Ectodermal cell (in vitro differentiated cells): ENCODE results near the gene RIOK3.
"Not testable (repeated sequence)": the region's sequence is repeated elsewhere in the genome, so short reads cannot be mapped to it uniquely, and the experiment has no call there.

ENCODE experiments used
- H3K27ac ChIP-seq: 2 replicates; pipeline ENCODE4 v1.7.0; 2013; ENCODE audit warnings: mild to moderate bottlenecking, low read depth, low read length; ENCODE audit not compliant: insufficient read depth, poor library complexity, severe bottlenecking
- H3K27me3 ChIP-seq: 2 replicates; pipeline ENCODE4 v1.7.0; 2013; ENCODE audit warnings: mild to moderate bottlenecking, low read length; ENCODE audit not compliant: insufficient read depth, control insufficient read depth, poor library complexity, severe bottlenecking
- H3K36me3 ChIP-seq: one replicate; pipeline ENCODE4 v1.7.0; 2013; ENCODE audit warnings: low read length; ENCODE audit not compliant: control insufficient read depth, insufficient read depth
- H3K4me1 ChIP-seq: one replicate; pipeline ENCODE4 v1.7.0; 2013; ENCODE audit warnings: low read length; ENCODE audit not compliant: control insufficient read depth, insufficient read depth
- H3K4me3 ChIP-seq: 2 replicates; pipeline ENCODE4 v1.7.0; 2013; ENCODE audit warnings: low read depth, low read length, control low read depth; ENCODE audit not compliant: insufficient read depth
- H3K9me3 ChIP-seq: 2 replicates; pipeline ENCODE4 v1.7.0; 2013; ENCODE audit warnings: mild to moderate bottlenecking, low read length, moderate library complexity; ENCODE audit not compliant: control insufficient read depth
- WGBS, 2 experiments: methylation state at CpG; one replicate each; pipeline ENCODE4 v1.1.7; 2013; ENCODE audit warnings: missing lambda C conversion rate in 2 of 2; 5-methylcytosine and 5-hydroxymethylcytosine counted together

The RIOK3 gene

GRCh38 chr18:23468753-23469459, 15.8 kb downstream of the RIOK3 start:
- Histone ChIP-seq H3K36me3 (peaks cover 19% of the 10 kb centered on the region), H3K9me3 (no peaks in the 10 kb centered on the region), H3K4me3 (no peak overlapping the region), H3K4me1 (no peaks in the 10 kb centered on the region), H3K27ac (no peak overlapping the region), H3K27me3 (no peaks in the 10 kb centered on the region)
- 94% methylated on average over 3 of the region's 3 CpGs for WGBS, 2 experiments

GRCh38 chr18:23470620-23471387, 17.7 kb downstream of the RIOK3 start:
- Histone ChIP-seq H3K27me3 (no peaks in the 10 kb centered on the region), H3K36me3 (peaks cover 17% of the 10 kb centered on the region), H3K27ac (no peak overlapping the region), H3K4me1 (no peaks in the 10 kb centered on the region), H3K4me3 (no peak overlapping the region), H3K9me3 (no peaks in the 10 kb centered on the region)
- WGBS, 2 experiments, result 94 to 98% methylated on average over 2 of the region's 2 CpGs

- no peaks in the 10 kb centered on the region for H3K9me3 ChIP-seq
- H3K27ac ChIP-seq, result no peak overlapping the region
- H3K36me3 ChIP-seq, result peaks cover 21% of the 10 kb centered on the region
- H3K4me3 ChIP-seq, result no peak overlapping the region
- WGBS, 2 experiments, result 94 to 95% methylated on average over 6 of the region's 6 CpGs
- H3K4me1 ChIP-seq, result no peaks in the 10 kb centered on the region
- no peaks in the 10 kb centered on the region for H3K27me3 ChIP-seq
Measured at GRCh38 chr18:23471486-23471885, 18.4 kb downstream of the RIOK3 start.

- Histone ChIP-seq H3K36me3 (peaks cover 31% of the 10 kb centered on the region), H3K4me1 (no peaks in the 10 kb centered on the region), H3K27ac (no peak overlapping the region), H3K27me3 (no peaks in the 10 kb centered on the region), H3K4me3 (no peak overlapping the region), H3K9me3 (no peaks in the 10 kb centered on the region)
- 87 to 97% methylated on average over 3 of the region's 3 CpGs for WGBS, 2 experiments
Measured at GRCh38 chr18:23479829-23480505, 26.9 kb downstream of the RIOK3 start.

GRCh38 chr18:23484561-23485182, 31.6 kb downstream of the RIOK3 start:
- peaks cover 13% of the 10 kb centered on the region for H3K36me3 ChIP-seq
- no peaks in the 10 kb centered on the region for H3K27me3 ChIP-seq
- no peak overlapping the region for H3K27ac ChIP-seq
- no peaks in the 10 kb centered on the region for H3K9me3 ChIP-seq
- no peak overlapping the region for H3K4me3 ChIP-seq
- no peaks in the 10 kb centered on the region for H3K4me1 ChIP-seq
- 88 to 89% methylated on average over 7 to 8 of the region's 8 CpGs for WGBS, 2 experiments

- H3K27me3 ChIP-seq, result no peaks in the 10 kb centered on the region
- peaks cover 7% of the 10 kb centered on the region for H3K36me3 ChIP-seq
- WGBS, 2 experiments, result 90 to 94% methylated on average over 6 of the region's 7 CpGs
- no peak overlapping the region for H3K4me3 ChIP-seq
- H3K4me1 ChIP-seq, result no peaks in the 10 kb centered on the region
- no peaks in the 10 kb centered on the region for H3K9me3 ChIP-seq
- H3K27ac ChIP-seq, result no peak overlapping the region
Measured at GRCh38 chr18:23485386-23485785, 32.3 kb downstream of the RIOK3 start.

GRCh38 chr18:23487738-23488570, 34.9 kb downstream of the RIOK3 start:
- WGBS, 2 experiments, result 89 to 90% methylated on average over 13 of the region's 14 CpGs
- H3K4me1 ChIP-seq, result no peaks in the 10 kb centered on the region
- no peaks in the 10 kb centered on the region for H3K9me3 ChIP-seq
- H3K27ac ChIP-seq, result no peak overlapping the region
- H3K4me3 ChIP-seq, result no peak overlapping the region
- H3K36me3 ChIP-seq, result no peaks in the 10 kb centered on the region
- no peaks in the 10 kb centered on the region for H3K27me3 ChIP-seq

GRCh38 chr18:23489586-23489985, 36.5 kb downstream of the RIOK3 start:
- H3K27me3 ChIP-seq, H3K36me3 ChIP-seq, H3K27ac ChIP-seq, H3K4me1 ChIP-seq, H3K9me3 ChIP-seq, H3K4me3 ChIP-seq: not testable (repeated sequence)
- WGBS, 2 experiments, result 86 to 87% methylated on average over 5 of the region's 5 CpGs

GRCh38 chr18:23493654-23494053, 40.6 kb downstream of the RIOK3 start:
- peaks cover 5% of the 10 kb centered on the region for H3K4me1 ChIP-seq
- no peaks in the 10 kb centered on the region for H3K27me3 ChIP-seq
- WGBS, 2 experiments, result 56 to 82% methylated on average over 1 of the region's 1 CpG
- H3K27ac ChIP-seq, result no peak overlapping the region
- H3K4me3 ChIP-seq, result no peak overlapping the region
- H3K36me3 ChIP-seq, result no peaks in the 10 kb centered on the region
- no peaks in the 10 kb centered on the region for H3K9me3 ChIP-seq
